ENCODE data around the gene PRPH2. TPM values are rescaled to one million over a fixed set of nuclear protein-coding genes. Genes with fewer than 3 reads are reported as not detected.
A peak's percentile ranks its signal among the peaks of the same experiment; 100 is the strongest.

Gene PRPH2
- total RNA-seq (2013), result 0.02 TPM
- under 1 TPM in 1 of 3 donors, not detected in 2; 0.05 TPM for polyA plus RNA-seq
- polyA minus RNA-seq, result 0.24 TPM in 1 of 2 replicates, not detected in the other
- 0 to 0.46 (median 0.12) reads per million in 11 experiments for total RNA-seq

- no peak for DNase-seq
- Mint-ChIP-seq H3K36me3 (no peaks in the 10 kb centered on the region), H3K27me3 (ENCODE audit: low read depth in 3 of 3) (peaks cover 2 to 11% (median 6%) of the 10 kb centered on the region in 3 donors), H3K9me3 (peaks cover 0 to 1% (median 0%) of the 10 kb centered on the region in 7 donors), H3K4me1 (peaks cover 15% of the 10 kb centered on the region), H3K4me3 (no peak within 1 kb of the TSS), H3K27ac (peak within 1 kb of the TSS in 1 of 7 donors; percentile 31)
- H3K36me3 ChIP-seq (replicated peaks in 1 of 2; ENCODE audit: control insufficient read depth in 1 of 2, insufficient read depth in 2 of 2, low read length in 2 of 2), result no peaks in the 10 kb centered on the region
- no peak within 1 kb of the TSS for H3K4me2 ChIP-seq (replicated peaks; ENCODE audit: extremely low read depth, low read length, poor library complexity, severe bottlenecking)
- no peak within 1 kb of the TSS for H3K4me3 ChIP-seq (replicated peaks in 1 of 3; ENCODE audit: low read depth in 2 of 3, low read length in 3 of 3)
- H3K9ac ChIP-seq (ENCODE audit: insufficient read depth, low read length, poor library complexity, severe bottlenecking), result no peak within 1 kb of the TSS
- H3K9me3 ChIP-seq (replicated peaks in 1 of 2; ENCODE audit: control insufficient read depth in 1 of 2, insufficient read depth in 1 of 2, low read length in 2 of 2), result no peaks in the 10 kb centered on the region
- WGBS (ENCODE audit: insufficient coverage), result 93% methylated on average over 2 of the region's 6 CpGs
- no peak for TF ChIP-seq CTCF (IDR thresholded peaks at IDR 0.05)
- H3K27me3 ChIP-seq (ENCODE audit: control insufficient read depth in 2 of 2, insufficient read depth in 2 of 2, low read length in 2 of 2), result no peaks in the 10 kb centered on the region
- intact Hi-C loops (cut with micrococcal nuclease), result loop anchor here in 1 of 2 donors (10.0 kb wide), 1 partner anchor 62 kb away; the partner anchor contains the start of gene BICRAL
- H3K4me1 ChIP-seq (ENCODE audit: control insufficient read depth in 1 of 2, insufficient read depth in 2 of 2, low read length in 2 of 2), result peaks cover 5 to 15% of the 10 kb centered on the region in 2 donors
- no peak within 1 kb of the TSS for H3K27ac ChIP-seq (ENCODE audit: low read depth in 1 of 2, low read length in 2 of 2)
- no peaks in the 10 kb centered on the region for H4K20me1 ChIP-seq (ENCODE audit: insufficient read depth, low read length)
- H3K79me2 ChIP-seq (ENCODE audit: insufficient read depth, low read length), result no peaks in the 10 kb centered on the region
- H2AFZ ChIP-seq (ENCODE audit: insufficient read depth, low read depth, low read length, poor library complexity, severe bottlenecking), result no peak within 1 kb of the TSS
These were observed at the start of gene PRPH2 for GRCh38 chr6:42722497-42722896. PRPH2 (minus strand) TSS chr6:42722597; CDS start chr6:42722334, 263 bp downstream.

- Histone ChIP-seq H3K4me3 (replicated peaks in 1 of 3; ENCODE audit: low read depth in 2 of 3, low read length in 3 of 3) (no peak overlapping the region), H4K20me1 (ENCODE audit: insufficient read depth, low read length) (no peaks in the 10 kb centered on the region), H3K27me3 (ENCODE audit: control insufficient read depth in 2 of 2, insufficient read depth in 2 of 2, low read length in 2 of 2) (peaks cover 0 to 5% of the 10 kb centered on the region in 2 donors), H3K36me3 (replicated peaks in 1 of 2; ENCODE audit: control insufficient read depth in 1 of 2, insufficient read depth in 2 of 2, low read length in 2 of 2) (no peaks in the 10 kb centered on the region), H3K79me2 (ENCODE audit: insufficient read depth, low read length) (no peaks in the 10 kb centered on the region), H3K9me3 (replicated peaks in 1 of 2; ENCODE audit: control insufficient read depth in 1 of 2, insufficient read depth in 1 of 2, low read length in 2 of 2) (no peaks in the 10 kb centered on the region), H3K4me2 (replicated peaks; ENCODE audit: extremely low read depth, low read length, poor library complexity, severe bottlenecking) (no peak overlapping the region), H3K4me1 (ENCODE audit: control insufficient read depth in 1 of 2, insufficient read depth in 2 of 2, low read length in 2 of 2) (peaks cover 32 to 40% of the 10 kb centered on the region in 2 donors), H2AFZ (ENCODE audit: insufficient read depth, low read depth, low read length, poor library complexity, severe bottlenecking) (no peak overlapping the region), H3K9ac (ENCODE audit: insufficient read depth, low read length, poor library complexity, severe bottlenecking) (no peak overlapping the region), H3K27ac (ENCODE audit: low read depth in 1 of 2, low read length in 2 of 2) (no peak overlapping the region)
- Mint-ChIP-seq H3K27ac (peak overlapping the region in 3 of 7 donors; percentile 52 to 67 (median 56)), H3K27me3 (ENCODE audit: low read depth in 3 of 3) (peaks cover 9 to 14% (median 10%) of the 10 kb centered on the region in 3 donors), H3K9me3 (no peaks in the 10 kb centered on the region), H3K36me3 (peaks cover 3 to 32% of the 10 kb centered on the region in 2 donors), H3K4me3 (peak overlapping the region; percentile 0 to 89), H3K4me1 (peaks cover 46% of the 10 kb centered on the region)
- TF ChIP-seq CTCF (IDR thresholded peaks at IDR 0.05), result no peak
- intact Hi-C loops (cut with micrococcal nuclease), result no loop called here
- no CpG with 5 or more reads among the region's 3 CpGs for WGBS (ENCODE audit: insufficient coverage)
- no peak for DNase-seq
These were observed 49.3 kb upstream of the PRPH2 start for GRCh38 chr6:42771741-42772100.
